GM19395 (cell line): Measurements from ENCODE around the gene VSIG8.

ENCODE experiments used
- ATAC-seq: cut with Tn5 transposase; IDR thresholded peaks from one replicate; pipeline ENCODE4 v1.9.1; 2021; ENCODE audit warnings: mild to moderate bottlenecking, moderate library complexity; ENCODE audit not compliant: unreplicated experiment

Gene VSIG8

GRCh38 chr1:159831412-159832141, 30.9 kb downstream of the VSIG8 start:
- ATAC-seq, result no peak

- no peak for ATAC-seq
Measured at GRCh38 chr1:159830722-159831121, 31.7 kb downstream of the VSIG8 start.

GRCh38 chr1:159829822-159830465, 32.5 kb downstream of the VSIG8 start:
- ATAC-seq, result no peak

- no peak for ATAC-seq
Measured at GRCh38 chr1:159829273-159829634, 33.2 kb downstream of the VSIG8 start.

GRCh38 chr1:159828581-159829272, 33.7 kb downstream of the VSIG8 start:
- ATAC-seq, result no peak

GRCh38 chr1:159828176-159828575, 34.3 kb downstream of the VSIG8 start:
- no peak for ATAC-seq

- ATAC-seq, result no peak
Measured at GRCh38 chr1:159827549-159827948, 34.9 kb downstream of the VSIG8 start.

- ATAC-seq, result no peak
Measured at GRCh38 chr1:159827102-159827490, 35.4 kb downstream of the VSIG8 start.

GRCh38 chr1:159826441-159827101, 35.9 kb downstream of the VSIG8 start, which contains the start of gene SLAMF8:
Gene SLAMF8 (plus strand): TSS chr1:159826873. CDS start chr1:159826899, 26 bp downstream.
- no peak for ATAC-seq

- no peak for ATAC-seq
Measured at GRCh38 chr1:159825564-159825963, 36.9 kb downstream of the VSIG8 start.

GRCh38 chr1:159823406-159823805, 39.1 kb downstream of the VSIG8 start:
- no peak for ATAC-seq

- ATAC-seq, result no peak
Measured at GRCh38 chr1:159821171-159821867, 41.1 kb downstream of the VSIG8 start.

- ATAC-seq, result no peak
Measured at GRCh38 chr1:159817276-159818041, 45.0 kb downstream of the VSIG8 start.

- no peak for ATAC-seq
Measured at GRCh38 chr1:159815926-159816325, 46.5 kb downstream of the VSIG8 start.

- no peak for ATAC-seq
Measured at GRCh38 chr1:159804924-159805323, 57.5 kb downstream of the VSIG8 start.
